HG03139 (cell line): ENCODE measurements around the gene ANAPC10.

ENCODE experiments used
- ATAC-seq: cut with Tn5 transposase; IDR thresholded peaks from one replicate; pipeline ENCODE4 v1.9.1; 2021; ENCODE audit not compliant: unreplicated experiment

The ANAPC10 gene

DNA sequence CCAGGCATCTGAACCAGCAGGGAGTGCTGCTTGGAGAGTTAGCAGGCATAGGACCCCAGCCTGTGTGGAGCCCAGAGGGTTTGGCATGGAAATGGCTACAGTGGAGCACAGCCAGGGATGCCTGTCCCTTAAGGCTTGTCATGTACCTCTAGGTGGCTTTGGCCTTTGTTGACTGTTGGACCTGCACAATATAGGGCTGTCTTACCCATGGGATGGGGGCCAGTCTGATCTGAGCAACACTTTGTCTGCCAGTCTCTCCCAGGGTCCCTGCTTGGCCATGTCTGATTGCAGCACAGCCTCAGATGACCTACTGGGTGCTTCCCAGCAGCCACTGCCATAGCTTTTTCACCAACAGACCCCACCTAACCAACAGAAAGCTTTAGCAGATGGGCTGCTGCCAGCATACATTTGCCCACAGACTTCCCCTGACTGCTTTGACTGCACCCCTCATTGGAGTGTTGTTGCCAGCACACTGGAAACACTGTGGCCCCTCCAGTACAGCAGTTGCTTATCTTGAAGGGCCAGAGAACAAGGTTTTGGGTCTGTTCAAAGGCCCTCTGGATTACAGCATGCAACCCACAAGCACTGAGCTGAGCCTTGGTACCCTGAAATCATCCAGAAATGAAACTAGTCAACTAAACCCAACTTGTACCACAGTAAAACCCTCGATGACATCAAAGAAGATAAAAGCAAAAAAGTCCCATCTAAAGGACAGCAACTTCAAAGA is 22.1 kb downstream of the ANAPC10 start:
- no peak for ATAC-seq

- ATAC-seq, result no peak
Measured at GRCh38 chr4:145071560-145071959, 26.4 kb downstream of the ANAPC10 start.

- no peak for ATAC-seq
Measured at GRCh38 chr4:145069361-145069760, 28.6 kb downstream of the ANAPC10 start.

DNA sequence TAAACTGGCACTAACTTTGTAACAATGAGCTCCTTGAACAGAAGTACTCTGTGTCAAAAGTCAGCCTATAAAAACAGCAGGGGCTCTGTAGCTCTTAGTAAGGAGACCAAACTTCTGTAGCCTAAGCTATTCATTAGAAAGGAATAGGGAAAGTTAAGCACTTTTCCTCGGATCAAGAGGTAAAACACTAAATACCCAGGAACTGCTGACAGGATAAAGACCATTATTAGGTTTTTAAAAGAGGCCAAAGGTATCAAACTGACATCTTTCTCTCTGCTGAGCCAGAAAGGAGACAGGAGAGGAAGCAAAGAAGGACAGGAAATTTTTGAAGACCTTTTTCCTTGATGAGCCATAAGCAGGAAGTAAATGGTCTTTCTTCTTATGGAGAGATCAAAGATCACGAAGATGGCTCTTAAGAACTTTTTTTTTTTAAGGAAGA is 31.9 kb downstream of the ANAPC10 start:
- ATAC-seq, result no peak

GRCh38 chr4:145061318-145061920 is 36.6 kb downstream of the ANAPC10 start:
- ATAC-seq, result peak; percentile 59

- ATAC-seq, result no peak
Measured at GRCh38 chr4:145058256-145058655, 39.7 kb downstream of the ANAPC10 start.

GRCh38 chr4:145056325-145057130 is 41.5 kb downstream of the ANAPC10 start:
- ATAC-seq, result no peak

DNA sequence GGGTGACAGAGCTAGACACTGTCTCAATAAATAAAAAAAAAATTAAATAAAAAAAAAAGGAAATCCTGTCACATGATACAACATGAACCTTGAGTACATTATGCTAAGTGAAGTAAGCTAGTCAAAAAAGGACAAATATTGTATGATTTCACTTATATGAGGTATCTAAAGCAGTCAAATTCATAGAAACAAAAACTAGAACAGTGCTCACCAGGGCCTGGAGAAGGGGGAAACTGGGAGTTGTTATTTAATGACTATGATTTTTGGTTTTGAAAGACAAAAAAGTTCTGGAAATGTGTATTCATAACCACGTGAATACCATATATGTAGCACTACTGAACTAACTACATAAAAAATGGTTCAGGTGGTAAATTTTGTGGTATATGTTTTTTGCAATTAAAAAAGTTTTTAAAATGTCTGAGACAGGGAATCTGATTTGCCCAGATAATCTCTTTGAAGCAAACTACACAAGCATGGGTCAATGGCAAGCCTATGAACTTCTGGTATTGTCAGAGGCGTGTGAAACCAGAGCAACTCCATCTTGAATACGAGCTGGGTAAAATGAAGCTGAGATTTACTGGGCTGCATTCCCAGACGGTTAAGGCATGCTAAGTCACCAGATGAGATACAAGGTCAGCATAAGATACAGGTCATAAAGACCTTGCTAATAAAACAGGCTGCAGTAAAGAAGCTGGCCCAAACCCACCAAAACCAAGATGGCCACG is 42.3 kb downstream of the ANAPC10 start:
- ATAC-seq, result no peak

DNA sequence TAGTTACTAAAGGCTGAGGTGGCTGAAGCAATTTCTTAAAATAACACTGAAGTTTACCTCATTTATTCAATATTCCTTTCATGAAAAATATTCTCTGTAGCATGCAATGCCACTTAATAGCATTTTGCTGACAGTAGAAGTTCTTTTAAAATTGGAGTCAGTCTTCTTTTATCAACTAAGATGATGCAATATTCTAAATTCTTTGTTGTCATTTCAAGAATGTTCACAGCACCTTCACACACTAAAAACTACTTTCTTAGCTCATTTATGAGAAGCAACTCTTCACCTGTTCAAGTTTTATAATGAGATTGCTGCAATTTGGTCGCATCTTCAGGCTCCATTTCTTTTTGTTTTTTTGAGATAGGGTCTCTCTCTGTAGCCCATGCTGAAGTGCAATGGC is 48.8 kb downstream of the ANAPC10 start:
- ATAC-seq, result no peak

DNA sequence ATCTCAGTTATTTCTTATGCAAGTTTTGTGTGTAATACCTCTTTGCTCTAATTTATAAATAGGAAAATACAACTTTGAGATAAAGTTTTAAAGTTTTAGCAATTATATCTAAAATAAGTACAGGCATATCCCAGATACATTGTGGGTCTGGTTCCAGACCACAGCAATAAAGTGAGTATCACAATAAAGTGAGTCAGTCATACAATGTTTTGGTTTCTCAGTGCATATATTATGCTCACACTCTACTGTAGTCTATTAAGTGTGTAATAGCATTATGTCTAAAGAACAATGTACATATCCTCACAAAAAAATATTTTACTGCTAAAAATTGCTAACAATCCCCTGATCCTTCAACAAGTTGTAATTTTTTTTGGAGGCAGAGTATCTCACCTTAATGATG is 49.2 kb downstream of the ANAPC10 start:
- ATAC-seq, result no peak

GRCh38 chr4:145047151-145047550 is 50.8 kb downstream of the ANAPC10 start:
- no peak for ATAC-seq

GRCh38 chr4:145045180-145045579 is 52.8 kb downstream of the ANAPC10 start:
- peak; percentile 36 for ATAC-seq

DNA sequence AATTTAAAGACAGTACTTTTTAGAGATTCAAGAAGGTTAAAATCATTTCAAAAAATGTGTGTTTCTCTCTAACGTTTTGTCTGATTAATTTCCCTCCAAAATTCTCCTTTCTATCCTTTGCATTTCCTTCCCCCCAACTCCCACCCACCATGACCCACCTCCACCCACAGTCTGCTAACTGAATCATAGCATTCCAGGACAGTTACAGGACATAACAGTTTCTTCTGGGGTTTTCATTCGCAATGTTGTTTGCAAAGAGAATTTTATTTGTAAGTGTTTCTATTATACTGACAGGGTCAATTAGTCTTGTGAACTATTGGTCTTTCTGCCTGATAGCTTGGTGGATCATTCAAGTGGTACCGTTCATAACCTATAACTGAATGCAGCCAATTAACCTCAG is 53.7 kb downstream of the ANAPC10 start:
- no peak for ATAC-seq

GRCh38 chr4:145043306-145043705 is 54.7 kb downstream of the ANAPC10 start:
- ATAC-seq, result no peak

- no peak for ATAC-seq
Measured at GRCh38 chr4:145042601-145043285, 55.3 kb downstream of the ANAPC10 start.

DNA sequence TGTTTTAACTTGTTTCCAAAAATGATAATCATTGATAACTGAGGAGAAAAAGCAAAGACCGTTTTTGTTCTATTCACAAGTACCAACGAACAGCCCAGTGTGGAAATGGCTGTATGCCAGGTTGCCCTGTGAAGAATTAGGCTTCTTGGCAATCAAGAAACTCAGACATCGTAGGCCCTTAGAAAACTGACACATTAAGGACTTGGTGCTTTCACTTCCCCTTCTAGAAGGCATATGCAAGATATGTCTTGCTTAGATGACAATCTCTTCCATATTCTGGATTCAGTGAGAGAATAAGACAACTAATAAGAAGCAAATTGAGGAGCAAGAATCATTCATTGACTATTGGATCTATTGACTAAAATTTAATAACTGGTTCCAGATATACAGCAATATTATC is 56.6 kb downstream of the ANAPC10 start:
- ATAC-seq, result peak; percentile 98

DNA sequence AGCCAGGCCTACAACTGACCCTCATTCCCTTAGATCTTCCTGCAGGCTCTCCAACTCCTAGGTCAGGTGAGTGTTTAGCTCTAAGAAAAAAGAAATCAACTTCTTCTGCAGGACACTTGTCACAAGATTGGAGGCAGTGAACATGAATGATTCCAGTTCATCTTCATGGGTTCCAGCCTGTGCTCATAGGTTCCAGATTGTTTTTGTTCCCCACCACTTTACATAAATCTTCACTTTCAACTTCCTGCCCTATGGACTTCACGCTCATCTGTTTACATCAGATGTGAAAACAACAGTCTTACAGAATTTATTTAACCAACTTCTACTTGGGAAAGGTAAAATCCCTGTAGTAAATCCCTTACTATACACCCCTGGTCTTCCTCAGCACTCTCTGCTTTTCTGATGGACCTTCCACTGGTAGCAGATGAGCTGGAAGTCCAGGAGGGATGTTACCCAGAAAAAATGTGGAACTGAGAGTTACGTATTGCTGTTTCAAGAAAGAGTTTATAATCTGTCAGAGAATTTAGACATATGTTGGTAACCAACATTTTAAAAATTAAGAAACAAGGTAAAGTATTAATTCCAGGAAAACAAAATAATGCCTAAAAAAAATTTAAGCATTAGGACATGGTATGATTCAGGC is 62.4 kb downstream of the ANAPC10 start:
- no peak for ATAC-seq

DNA sequence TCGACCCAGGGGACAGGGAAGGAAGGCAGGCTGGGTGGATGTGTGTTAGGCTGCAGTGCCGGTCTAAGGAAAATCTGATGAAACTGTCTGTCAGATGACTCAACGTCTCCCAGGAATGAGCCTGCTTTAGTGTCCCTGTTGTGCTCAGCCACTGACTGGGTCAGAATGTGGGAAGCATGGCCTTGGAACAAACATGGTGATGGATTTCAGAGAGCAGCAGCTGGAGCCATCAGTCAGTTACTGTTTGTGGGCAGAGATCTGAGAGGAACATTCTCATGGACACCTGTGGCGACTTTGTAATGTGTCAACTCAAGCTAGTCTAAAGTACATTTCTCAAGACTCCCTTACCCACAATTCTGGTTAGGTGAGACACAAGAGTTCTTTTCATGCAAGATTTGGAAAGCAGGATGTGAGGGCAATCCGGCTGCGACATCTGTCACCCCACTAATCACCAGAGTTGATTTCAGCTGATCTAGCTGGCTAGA is 63.2 kb downstream of the ANAPC10 start:
- ATAC-seq, result no peak

DNA sequence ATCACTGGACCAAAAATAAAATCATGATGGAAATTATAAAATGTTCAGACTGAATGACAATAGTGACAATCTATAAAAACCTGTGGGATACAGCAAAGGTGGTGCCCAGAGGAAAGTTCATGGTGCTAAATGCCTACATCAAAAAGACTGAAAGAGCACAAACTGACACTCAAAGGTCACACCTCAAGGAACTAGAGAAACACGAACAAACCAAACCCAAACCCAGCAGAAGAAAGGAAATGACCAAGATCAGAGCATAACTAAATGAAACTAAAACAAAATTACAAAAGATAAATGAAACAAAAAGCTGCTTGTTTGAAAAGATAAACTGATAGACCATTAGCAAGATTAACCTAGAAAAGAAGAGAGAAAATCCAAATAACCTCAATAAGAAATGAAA is 78.7 kb downstream of the ANAPC10 start:
- ATAC-seq, result no peak

DNA sequence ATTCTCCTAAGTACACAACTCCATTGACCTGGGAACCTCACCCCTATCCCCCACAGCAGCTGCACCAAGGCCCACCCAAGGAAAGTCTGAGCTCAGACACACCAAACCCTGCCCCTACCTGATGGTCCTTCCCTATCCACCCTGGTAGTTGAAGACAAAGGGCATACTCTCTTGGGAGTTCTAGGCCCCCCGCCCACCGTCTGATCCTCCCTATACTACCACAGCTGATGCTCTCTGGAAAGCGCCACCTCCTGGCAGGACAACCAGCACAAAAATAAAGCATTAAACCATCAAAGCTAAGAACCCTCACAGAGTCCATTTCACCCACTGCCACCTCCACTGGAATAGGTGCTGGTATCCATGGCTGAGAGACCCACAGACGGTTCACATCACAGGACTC is 83.6 kb downstream of the ANAPC10 start:
- ATAC-seq, result no peak
